CD4-positive, alpha-beta T cell treated with Interleukin-4 for 1 hour (primary cell): Measurements from ENCODE around the gene VANGL1.

Experiments used
- DNase-seq, 2 donors: peaks; one replicate each; pipeline ENCODE4 v3.0.0-alpha.2; 2020 to 2022

The VANGL1 gene

DNA sequence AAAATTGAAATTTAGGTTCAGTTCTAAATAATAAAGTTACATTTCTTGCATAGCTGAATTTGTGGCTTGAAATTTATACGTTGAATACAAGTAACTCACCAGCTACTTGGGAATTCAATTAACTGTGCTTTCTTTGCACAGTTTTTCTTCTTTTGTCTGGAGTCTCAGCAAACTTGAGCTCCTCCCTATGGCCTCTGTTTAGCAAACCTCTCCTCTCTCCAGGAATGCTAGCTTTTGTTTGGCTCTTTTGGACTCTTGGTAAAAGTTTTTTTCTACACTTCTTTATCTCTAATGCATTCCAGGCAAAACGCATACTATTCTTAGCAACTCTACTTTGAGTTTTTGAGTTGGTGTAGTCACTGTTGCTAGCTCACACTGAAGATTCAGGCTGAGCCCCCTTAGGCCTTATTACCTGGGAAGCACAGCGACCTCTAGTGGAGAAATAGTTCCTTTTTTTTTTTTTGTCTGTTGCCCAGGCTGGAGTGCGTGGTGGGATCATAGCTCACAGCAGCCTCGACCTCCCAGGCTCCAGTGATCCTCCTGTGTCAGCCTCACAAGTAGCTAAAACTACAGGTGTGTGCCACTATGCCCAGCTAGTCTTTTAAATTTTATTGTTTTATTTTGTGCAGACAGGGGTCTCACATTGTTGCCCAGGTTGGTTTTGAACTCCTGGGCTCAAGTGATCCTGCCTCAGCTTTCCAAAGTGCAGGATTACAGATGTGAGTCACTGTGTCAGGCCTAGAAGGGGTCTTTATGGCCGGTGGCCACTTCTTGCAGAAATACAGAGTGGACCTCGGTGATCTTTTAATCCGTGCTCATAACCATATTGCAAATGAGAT, 65.0 kb downstream of the VANGL1 start:
- peak in 1 of 2 donors; percentile 19 for DNase-seq

- DNase-seq = no peak
Observed at GRCh38 chr1:115710859-115711624, 69.3 kb downstream of the VANGL1 start.

GRCh38 chr1:115712911-115713609, 71.3 kb downstream of the VANGL1 start:
- no peak for DNase-seq

DNA sequence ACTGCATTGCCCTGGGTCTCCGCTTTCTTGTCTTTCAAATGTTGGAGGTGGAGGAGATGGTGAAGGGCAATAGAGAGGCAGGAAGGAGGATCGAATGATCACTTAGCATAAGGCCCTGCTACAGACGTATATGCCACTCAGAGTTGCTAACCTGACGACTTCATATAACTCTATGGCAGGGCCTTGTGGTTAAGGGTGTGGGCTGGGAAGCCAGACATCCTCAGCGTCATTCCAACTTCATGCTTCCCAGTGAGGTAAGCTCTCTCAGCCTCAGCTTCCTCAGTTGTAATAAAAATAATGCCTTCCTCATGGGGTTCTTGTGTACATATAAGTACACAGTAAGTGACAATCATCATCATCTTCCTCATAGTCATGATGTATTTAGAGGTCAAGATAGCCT, 72.1 kb downstream of the VANGL1 start:
- DNase-seq = no peak

GRCh38 chr1:115714572-115715141, 72.9 kb downstream of the VANGL1 start:
- DNase-seq = no peak

DNA sequence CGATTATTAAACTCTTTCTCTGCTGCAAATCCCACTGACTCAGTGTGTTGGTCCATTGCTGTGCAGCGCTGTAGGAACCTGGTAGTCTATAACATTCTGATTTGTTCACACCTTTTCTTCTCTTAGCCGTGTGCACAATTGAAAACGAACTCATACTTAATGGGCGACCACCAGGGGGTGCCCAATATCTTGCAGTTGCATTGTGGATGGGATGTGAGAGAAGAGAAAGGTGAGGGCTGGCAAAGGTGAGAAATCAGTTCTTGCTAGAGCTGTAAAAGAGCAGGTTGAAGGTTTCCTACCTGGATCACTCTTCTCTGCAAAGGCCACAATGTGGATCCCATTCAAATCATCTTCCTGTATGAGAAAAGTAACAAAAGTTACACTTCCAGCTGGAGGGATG, 75.8 kb downstream of the VANGL1 start:
- DNase-seq = peak; percentile 12 to 26

DNA sequence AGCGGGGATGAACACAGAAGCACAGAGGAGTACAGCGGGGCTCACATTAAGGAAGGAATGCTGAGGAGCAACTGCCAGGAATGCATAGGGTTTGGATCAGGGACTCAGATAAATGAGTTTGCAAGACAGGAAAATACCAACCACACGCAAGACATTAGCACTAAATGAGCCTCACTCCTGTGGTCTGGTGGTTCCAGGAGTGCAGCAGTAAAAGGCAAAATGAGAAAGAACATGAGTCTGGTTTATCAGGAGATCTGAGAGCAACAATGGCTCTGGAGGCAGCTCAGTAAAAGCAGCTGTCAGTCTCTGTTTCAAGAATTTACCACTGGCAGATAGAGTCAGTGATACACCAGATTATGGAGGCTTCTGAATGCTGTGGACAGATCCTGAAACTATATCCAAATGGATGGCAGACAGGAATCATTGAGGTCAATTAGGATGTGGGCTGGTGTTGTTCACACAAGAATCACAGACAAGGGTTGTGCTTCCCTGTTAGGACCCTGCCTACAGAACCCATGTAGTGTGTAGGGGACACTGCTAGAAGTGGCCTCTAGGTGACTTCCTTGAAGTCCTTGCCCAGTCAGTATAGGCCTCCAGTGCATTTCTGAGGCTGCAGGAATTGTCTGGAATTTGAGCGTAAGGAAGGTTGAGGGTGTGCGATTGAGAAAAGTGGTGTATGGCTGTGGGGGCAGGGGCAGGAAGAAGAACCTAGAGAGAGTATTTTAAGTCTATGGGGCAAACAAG, 76.4 kb downstream of the VANGL1 start:
- DNase-seq = no peak

- DNase-seq = no peak
Observed at GRCh38 chr1:115719285-115719684, 77.5 kb downstream of the VANGL1 start.

DNA sequence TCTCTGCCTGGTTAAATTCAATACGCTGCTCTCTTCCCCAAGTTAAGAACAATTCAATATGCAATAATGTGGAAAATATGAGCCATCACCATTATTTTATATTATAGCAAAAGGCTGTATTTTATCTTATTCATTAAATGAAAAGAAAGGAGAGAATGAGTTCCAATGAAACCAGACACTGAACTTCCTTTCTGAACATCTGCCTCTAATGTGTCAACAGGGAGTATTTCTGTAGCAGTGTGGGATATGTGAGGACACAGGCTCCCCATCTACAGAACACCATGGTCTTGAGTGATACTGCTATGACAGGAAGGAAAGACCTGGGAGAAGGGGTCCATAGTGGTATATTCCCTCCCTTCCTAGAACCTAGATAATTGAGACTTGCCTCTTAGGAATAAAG, 80.5 kb downstream of the VANGL1 start:
- no peak for DNase-seq

- DNase-seq = no peak
Observed at GRCh38 chr1:115723756-115724155, 82.0 kb downstream of the VANGL1 start.

DNA sequence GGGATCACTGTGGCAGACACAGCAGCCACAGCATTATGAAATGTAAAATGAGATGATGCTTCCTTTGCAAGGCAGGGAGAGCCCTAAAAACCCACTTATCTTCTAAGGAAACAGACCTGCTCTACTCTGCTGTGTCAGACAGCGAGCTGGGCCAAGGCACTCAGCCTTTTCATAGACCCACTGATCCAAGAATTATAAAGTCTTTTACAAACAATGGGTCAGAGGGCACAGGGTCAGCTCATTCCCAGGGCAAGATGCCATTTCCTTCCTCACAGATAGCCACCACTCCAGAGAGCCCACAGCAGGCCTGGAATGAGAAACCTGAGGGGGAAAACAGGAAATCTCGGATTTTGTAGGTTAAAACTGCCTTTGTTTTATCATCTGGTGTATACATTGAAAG, 83.8 kb downstream of the VANGL1 start:
- no peak for DNase-seq

DNA sequence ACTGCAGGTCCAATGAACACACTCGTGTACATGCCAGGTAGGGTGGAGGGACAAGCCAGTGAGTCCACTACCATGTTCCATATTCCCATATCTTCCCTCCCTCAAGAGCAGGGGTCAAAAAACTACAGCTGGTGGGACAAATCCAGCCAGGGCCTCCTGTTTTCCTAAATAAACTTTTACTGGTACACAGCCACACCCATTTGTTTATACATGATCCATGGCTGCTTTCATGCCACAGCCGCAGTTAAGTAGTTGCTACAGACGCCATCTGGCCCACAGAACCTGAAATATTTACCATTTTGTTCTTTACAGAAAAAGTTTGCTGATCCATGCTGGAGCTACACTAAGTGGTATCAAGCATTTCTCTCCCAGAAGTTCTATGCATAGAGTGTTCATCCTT, 84.4 kb downstream of the VANGL1 start:
- DNase-seq = no peak

GRCh38 chr1:115726570-115726969, 84.8 kb downstream of the VANGL1 start:
- no peak for DNase-seq

DNA sequence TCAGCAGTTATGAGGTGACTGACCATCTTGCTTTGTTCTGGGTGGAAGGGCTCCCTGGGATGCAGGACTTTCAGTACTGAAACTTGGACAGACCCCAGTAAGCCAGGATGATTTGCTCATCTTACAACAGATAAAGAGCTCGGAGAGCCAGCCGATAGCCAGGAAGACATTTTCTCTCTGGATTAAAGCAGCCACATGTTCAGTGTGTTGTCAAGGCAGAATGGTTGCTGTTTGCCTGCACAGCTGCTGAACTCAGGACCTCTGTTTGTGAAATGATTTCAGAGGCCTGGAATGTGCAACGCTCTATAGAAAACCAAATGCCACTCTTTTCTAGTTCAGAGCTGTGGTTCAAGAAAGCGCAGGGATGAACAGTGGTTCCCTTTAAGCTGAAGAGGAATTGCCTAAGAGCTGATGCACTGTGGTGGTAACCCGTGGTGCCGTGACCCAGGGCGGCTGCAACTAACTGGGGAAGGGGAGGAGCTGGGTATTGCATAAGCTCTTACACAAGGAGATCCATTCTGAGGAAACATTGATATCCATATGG, 86.0 kb downstream of the VANGL1 start:
- DNase-seq = peak; percentile 10 to 76

DNA sequence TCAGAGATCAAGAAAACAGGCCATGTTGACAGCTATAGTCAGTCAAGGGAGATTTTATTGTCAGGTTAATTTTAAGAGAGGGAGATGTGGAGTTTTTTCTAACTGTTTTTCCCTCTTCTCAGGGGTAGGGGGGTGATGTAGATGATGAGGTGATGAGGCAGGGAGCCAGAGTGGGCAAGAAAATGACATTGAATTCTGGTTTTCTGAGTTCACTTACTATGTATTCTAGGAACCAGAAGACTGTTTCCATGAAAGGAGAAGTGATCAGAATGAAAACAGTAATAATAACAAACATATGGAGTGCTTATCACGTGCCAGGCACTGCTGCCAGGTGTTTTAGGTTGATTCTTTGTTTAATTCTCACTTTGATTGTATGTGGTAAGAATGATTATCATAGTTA, 86.6 kb downstream of the VANGL1 start:
- no peak for DNase-seq

DNA sequence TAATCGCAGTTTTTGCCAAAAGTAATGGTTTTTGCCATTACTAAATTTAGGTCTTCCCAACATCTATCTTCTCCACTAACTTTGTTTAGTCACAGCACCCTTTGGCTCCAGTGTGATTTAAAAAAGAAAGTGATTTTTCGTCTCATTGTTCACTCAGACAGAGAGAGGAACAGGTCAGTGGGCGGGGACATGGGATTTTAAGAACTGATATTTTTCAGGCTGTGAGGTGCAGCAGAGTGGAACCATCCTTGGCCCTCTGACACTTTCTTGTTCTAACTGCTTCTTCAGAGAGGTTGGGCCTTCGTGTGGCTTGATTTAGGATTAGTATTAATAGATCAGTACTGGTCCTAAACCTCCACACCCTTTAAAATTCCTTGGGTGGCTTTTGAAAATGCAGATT, 88.0 kb downstream of the VANGL1 start:
- DNase-seq = no peak

DNA sequence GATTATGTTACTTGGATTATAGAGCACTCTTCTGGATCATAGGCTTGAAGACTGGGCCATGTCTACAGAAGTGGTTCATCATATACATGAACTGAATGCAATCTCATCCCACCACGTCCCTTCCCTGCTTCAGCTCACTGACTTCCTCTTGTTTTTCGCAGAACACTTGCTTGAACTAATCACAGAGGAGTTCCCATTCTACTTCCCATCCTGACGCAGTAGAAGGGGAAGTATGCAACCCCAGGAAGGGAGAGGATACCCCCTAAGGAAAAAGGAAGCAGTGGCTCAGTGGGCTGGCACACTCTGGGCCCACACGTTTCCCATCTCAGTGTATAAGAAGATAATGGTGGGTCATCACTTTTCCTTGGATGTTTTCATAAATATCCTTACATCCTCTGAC, 90.5 kb downstream of the VANGL1 start:
- peak in 1 of 2 donors; percentile 18 for DNase-seq

GRCh38 chr1:115740811-115741210, 99.0 kb downstream of the VANGL1 start:
- DNase-seq = no peak

GRCh38 chr1:115744646-115745275, 103.0 kb downstream of the VANGL1 start:
- DNase-seq = no peak

DNA sequence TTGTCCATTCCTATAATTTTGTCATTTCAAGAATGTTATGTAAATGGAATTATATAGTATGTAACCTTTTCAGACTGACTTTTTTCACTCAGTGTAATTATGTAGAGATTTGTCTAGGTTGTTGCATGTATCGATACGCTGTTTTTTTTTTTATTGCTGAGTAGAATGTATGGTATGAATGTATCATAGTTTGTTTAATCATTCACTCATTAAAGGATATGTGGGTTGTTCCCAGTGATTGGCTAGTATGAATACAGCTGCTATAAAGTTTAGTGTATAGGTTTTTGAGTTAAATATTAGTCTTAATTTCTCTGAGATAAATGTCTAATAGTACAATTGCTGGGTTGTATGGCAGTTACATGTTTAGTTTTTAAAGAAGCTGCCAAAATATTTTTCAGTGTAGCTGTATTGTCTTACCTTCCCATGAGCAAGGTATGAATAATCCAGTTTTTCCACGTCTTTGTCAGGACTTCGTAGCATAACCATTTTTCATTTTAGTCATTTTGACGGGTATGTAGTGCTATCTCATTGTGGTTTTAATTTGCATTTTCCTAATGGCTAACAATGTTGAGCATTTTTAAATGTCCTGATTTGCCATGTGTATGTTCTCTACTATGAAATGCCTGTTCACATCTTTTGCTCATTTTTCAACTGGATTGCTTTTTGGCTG, 104.4 kb downstream of the VANGL1 start:
- no peak for DNase-seq
